GM18508 (cell line): Measurements from ENCODE around the gene WWC2.

ENCODE experiments used
- ATAC-seq: cut with Tn5 transposase; IDR thresholded peaks from one replicate; pipeline ENCODE4 v1.9.1; 2021; ENCODE audit warnings: moderate number of reproducible peaks; ENCODE audit not compliant: insufficient read depth, unreplicated experiment

Gene WWC2

DNA sequence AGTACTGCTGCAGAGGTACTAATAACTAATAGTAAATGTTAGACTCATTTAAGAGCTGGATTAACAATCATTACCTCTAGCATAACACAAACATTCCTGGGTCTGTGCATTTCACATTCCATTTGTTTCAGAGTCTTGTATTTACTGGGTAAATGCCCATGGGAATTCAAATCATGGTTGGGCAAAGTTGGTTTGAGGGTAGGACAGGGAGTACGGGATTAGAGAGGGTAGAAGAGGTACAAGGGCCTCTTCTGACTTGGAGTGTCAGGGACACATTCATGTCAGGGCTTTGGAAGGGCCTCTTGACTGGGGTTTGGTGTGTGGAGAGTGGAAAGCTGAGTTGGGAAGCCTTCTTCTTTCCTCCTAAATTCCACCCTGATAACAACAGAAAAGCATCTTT is 65.9 kb downstream of the WWC2 start:
- no peak for ATAC-seq

DNA sequence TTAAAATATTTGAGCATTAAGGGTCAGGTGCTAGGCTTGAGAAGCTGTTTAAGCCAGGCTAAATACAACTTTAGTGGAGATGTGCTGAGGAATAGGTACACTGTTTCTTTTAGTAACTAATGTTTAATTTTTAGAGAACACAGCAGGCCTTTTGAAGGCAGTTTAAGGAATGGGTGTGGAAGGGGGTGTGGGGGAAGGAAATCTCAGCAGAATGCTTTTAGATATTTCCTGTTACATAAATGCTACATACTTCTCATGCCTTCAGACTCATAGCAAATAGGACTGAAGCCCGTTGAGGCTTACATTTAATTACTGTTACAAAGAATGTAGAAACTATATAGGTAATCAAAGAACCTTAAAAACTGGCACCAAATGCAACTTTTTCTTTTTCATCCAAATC is 66.3 kb downstream of the WWC2 start:
- no peak for ATAC-seq

DNA sequence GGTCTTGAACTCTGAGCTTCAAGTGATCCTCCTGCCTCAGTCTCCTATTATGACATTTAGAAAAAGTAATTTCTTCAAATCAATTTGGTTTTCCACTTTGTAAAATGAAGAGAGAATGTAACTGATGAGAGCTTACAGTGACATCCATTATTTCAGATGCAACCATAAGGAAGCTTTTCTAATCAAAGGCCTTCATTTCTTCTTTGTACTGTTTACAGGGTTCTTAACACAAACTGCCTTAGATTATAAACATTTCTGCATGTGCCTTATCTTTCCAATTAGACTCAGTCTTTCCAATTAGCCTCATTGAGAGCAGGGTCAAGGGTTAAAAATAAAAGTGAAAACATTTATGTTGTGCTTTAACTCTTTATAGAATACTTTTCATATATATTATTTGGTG is 71.8 kb downstream of the WWC2 start:
- ATAC-seq: no peak

DNA sequence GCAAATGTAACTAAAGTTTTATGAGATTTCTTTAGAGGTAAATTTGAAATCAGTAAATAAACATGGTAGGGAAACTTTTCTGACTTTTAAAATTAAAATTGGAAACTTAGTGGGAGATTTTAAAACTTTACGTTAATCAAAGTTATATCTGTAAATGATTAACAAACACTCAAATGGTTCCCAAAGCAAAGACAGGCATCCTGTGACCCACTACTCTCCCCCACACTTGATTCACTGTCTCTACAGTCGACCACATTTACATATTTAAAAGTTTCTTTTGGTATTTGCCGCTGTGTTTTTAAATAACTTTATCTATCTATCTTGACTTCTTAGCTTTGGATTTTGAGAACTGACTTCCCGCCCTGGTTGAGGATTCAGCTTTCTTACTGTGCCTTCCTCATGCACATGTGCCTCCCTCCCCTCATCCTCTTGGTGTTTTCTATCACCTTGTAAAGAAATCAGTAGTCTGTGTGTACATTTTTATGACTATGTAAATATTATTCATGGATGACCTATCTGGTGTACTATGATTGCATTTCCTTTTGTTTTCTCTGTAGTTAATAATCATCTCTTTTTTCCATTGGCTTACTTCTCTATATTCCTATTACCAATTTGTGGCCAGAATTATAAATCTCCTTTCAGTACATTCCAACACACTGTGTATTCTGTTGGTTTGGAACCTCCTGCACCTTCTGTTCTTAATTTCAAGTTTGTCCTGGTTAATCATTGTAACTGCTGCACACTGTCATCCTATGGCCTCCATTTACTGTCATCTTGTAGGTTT is 72.6 kb downstream of the WWC2 start:
- no peak for ATAC-seq

DNA sequence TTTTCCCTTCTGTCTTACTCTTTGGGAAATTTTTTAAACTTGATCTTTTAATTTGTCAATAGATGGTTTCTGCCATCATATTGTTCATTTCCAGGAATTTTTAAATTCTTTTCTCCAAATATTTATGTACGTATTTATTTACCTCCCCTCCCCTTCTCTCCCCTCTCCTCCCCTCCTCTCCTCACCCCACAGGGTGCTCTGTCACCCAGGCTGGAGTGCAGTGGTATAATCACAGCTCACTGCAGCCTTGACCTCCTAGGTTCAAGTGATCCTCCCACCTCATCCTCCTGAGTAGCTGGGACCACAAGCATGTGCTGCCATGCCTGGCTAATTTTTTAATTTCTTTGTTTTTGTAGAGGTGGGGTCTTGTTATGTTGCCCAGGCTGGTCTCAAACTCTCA is 73.8 kb downstream of the WWC2 start:
- ATAC-seq: no peak

DNA sequence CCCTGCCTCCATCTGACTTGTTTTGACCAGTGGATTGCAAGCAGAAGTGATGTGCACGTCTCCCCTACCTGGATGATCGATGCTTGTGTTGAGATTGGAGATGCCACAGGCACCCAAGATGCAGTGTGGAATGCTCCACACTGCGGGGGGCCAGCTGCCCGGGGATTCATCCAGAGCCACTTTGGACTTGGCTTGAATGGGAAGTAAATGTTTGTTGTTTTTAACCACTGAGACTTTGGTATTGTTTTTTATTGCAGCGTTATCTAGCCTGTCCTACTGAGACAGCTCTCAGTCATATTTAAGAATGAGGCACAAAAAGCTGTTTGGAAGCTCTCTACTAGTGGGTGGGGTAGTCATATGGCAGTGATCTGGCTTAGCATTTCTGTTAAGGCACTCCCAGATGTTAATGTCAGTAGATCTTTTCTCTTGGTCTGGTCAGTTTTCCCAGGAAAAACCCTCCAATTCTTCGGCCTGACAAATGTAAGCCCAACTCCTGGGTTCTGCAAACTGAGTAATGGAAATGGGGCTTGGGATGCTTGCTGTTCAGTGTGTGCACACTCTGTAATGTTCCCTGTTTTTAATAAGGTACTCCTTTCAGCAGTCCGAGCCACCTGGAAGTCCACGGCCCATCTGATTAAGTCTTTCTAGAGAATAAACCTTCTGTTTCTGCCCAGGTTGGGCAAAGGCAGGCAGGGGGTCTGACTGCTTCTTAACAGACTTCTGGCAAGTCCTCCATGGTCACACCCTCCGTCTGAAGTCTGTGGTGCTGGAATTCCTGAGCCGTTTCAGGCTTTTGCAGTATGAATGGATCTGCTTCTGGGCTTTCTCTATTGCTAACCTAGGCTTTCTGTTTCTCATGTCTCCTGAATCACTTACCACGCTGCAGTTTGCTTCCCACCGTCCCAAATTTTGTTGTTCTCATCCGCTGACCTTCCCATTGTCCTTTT is 74.8 kb downstream of the WWC2 start:
- no peak for ATAC-seq

DNA sequence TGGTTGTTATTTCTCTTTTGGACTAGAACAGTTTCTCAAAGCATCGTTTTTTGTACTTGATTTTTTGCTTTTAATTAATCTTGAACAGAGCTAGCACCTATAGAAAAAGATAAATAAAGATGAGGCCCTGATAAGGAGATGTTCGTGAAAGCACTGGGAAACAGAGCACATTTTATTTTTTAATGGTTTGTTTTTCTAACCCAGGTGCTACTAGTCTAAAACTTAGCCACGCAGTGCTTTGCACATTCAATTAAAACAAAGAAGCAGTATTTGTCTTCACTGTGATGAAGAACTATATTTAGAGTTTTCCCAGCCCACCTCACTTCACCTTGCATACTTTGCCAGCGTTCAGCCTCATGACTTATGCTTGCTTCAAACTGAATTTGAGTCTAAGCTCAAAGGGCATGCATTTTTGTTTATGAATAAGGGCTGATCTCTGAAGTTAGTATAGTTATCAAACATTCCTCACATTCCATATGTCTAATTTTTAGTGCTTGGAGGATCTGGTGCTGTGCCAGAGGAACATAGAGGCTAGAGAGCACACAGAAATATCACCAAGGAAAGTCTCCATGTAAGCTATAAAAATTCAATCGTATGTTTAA is 76.7 kb downstream of the WWC2 start:
- no peak for ATAC-seq

DNA sequence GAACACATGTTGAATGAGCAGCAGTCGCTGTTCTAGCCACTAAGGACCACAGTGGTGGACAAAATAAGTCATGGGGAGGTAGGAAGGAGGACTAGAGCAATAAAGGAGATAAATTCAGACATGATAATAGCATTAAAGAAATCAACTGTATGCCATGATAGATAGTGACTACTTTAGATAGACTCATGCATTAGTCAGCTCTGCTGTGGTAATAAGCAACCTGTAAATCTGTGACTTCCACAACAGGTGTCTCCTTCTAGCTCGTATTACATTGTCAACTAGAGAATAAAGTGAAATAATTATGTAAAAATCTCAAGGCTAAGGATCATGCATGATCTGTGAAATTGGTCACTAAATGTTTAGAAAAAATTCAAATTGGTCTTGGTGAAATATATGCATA is 77.9 kb downstream of the WWC2 start:
- no peak for ATAC-seq

DNA sequence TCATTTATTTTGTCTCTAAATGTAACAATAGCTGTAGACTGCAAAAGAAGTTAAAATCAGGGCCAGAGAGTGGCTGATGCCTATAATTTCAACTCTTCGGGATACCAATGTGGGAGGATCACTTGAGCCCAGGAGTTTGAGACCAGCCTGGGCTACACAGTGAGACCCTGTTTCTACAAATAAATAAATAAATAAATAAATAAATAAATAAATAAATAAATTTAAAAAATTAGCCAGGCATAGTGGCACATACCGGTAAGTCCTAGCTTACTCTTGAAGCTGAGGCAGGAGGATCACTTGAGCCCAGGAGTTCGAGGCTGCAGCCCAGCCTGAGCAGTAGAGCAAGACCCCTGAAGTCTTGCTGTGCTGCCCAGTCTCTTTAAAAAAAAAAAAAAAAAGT is 79.1 kb downstream of the WWC2 start:
- ATAC-seq: no peak

DNA sequence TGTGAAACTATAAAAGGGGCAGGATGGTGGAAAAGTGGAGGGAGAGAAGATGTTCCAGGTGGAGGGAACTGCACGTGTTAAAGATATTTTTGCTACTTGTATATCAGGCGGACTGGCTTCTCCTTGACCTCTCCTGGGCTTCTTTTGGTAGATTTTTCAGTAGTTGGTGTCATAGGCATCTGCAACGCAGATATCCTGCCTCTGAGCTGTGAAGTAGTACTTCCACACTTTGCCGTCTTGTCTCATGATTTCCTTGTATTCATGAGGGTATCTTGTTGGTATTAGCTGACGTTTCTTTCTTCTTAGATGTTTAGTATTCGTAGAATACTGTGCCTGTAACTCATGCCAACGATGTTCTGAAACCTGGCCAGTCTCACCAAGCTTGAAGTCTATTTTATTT is 81.0 kb downstream of the WWC2 start:
- no peak for ATAC-seq

DNA sequence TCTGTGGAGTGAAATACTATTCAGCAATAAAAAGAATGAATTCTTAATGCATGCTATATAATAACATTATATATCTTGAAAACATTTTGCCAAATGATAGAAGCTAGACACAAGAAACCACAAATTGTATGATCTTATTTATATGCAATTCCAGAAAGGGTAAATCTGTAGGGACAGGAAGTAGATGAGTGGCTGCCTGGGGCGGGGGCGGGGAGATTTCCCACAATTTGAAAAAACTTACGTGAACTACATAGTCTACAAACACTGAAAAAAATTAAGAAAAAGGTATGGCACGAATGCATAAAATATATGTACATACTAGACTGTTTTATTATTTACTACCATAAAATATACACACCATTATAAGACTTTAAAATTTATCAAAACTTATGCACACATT is 81.6 kb downstream of the WWC2 start:
- ATAC-seq: no peak

DNA sequence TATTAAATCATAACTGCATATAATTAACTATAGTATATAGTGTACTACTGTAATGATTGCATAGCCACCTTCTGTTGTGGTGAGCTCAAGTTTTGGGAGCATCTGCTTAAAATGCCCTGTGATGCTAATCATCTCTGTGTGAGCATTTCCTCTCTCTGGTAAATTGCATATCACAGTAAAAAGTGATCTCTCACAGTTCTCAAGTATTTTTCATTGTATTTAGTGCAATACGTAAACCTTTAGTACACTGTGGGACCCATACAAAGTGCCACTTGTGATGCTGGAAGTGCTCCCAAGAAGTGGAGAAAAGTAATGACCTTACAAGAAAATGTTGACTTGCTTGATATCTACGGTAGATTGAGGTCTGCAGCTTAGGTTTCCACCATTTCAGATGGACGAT is 82.0 kb downstream of the WWC2 start:
- no peak for ATAC-seq

DNA sequence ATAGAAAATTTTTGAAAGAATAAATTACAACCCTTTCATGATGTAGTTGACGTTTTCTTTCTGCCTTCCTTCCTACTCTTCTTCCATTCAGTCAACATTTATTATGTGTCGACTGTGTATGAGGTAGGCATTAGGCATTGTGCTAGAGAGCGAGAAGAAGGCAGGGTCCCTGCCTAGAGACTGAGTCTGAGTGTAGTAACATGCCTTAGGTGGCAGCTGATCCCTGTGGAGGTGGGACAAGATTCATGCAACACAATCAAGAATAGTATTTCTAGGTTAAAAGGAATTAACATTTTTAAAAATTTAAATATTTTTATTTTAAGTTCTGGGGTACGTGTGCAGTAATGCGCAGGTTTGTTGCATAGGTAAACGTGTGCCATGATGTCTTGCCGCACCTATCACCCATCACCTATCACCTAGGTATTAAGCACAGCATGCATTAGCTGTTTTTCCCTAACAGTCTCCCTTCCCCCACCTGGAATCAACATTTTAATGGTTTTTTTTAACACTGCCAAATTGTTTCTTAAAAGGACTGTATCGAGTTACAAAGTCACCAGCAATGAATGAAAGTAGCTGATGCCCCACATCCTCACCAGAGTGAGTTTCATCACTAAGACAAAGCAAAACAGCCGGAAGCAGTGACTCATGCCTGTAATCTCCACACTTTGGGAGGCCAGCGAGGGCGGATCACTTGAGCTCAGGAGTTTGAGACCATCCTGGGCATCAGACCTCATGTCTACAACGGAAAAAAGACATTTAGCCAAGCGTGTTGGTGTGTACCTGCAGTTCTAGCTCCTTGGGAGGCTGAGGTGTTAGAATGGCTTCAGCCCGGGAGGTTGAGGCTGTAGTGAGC is 84.0 kb downstream of the WWC2 start:
- ATAC-seq: no peak

DNA sequence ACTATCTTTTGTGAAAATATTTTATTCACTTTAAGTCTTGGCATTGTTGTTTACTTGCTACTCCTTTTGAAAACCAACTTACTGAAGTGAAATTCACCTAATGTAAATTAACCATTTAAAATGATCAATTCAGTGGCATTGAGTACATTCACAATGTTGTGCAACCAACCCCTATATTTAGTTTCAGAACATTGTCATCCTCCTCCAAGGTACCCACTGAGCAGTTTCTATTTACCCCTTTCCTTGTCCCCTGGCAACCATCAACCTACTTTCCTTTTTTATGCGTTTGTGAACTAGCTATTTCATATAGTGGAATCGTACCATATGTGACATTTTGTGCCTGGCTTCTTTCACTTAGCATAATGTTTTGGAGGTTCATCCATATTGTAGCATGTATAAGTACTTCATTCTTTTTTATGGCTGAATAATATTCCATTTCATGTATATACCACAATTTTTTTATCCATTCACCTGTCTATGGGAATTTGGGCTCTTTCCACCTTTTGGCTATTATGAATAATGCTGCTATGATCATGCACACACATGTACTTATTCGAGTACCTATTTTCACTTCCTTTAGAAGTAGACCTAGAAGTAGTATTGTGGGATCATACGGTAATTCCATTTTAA is 85.0 kb downstream of the WWC2 start:
- ATAC-seq: no peak

DNA sequence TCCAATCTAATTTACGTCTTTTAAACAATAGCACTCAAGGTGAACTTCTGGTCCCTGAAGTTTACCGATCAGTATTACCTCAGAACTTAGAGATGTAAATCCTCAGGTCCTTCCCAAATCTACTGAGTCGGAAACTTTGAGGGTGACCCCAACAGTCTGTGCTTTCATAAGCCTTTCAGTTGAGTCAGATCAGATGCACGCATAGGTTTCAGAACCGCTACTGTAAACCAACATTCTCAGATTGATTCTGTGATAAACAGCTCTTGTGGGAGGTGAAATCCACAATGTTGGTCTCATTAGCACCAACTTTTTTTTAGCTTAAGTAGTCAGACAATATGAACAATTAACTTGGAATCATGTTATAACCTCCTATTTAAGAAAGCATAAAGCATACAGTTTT is 86.0 kb downstream of the WWC2 start:
- no peak for ATAC-seq

DNA sequence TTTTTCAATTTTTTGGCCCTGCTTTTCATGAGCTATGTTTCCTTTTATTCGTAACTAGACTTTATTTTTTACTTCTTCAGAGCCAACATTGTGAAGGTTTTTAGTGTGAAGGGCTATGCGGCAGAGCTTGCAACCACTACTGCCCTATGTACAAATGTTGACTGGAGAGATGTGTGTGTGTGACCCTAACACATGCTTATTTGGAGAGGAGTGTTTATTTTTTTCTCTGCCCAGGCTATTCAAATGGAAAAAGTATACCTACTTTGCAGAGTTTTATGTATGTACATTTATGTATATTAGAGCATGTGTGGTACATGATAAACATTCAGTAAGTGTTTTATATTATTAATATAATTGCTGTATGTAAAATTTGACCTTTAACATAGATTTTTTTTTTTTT is 86.5 kb downstream of the WWC2 start:
- no peak for ATAC-seq

DNA sequence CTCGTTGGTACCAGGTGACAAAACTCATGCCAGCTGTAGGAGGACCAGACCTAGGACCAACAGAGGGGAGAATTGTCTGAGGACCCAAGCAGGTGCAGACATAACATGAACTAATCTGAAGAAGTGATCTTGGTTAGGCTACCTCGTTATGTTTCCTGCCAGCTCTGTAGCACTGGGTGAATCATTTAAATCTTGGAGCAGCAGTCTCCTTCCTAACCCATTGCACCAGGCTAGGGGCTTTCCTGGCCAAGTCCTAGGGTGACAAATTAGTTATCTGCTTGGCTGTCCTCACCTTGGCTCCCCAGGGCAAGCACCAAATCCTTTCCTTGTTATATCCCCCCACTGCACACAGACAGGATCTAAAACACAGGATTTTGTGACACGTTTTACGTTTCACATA is 87.8 kb downstream of the WWC2 start:
- no peak for ATAC-seq

DNA sequence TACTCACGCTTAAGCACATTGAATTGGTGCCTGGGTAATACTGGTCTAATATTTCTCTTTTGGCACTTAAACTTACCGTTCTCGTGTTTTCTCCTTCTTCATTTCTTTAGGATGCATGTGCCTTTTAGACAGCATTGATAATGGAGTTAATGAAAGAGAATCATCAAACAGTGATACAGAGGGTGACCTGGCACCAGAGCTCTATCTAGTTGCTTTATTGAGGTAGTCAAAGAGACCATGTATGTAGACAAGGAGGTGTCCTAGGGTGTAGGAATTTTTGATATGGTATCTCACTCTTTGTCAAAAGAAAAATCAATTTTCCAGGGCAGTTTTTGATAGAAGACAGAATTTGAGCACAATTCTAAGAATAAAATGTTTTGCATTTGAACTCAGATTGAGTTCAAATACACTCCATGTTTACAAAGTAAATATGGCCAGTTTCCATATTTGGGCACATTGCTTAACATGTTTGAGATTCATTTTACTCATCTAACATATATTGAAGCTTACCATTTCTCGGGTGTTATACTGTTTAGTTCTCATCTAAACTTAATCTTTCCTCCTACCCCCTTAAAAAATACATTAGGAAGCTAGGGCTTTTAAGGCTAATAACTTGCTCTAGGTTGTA is 92.0 kb downstream of the WWC2 start:
- no peak for ATAC-seq

DNA sequence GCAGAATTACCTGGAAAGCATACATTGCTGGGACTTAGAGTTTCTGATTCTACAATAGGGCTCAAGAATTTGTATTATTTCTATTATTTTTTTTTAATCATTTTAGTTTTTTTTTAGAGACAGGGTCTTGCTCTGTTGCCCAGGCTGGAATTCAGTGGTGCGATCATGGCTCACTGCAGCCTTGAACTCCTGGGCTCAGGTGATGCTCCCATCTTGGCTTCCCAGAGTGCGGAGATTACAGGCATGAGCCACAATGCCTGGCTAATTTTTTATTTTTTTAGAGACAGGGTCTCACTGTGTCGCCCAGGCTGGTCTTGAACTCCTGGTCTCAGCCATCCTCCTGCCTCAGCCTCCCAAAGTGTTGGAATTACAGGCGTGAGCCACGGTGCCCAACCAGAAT is 92.6 kb downstream of the WWC2 start:
- no peak for ATAC-seq
